A673 (cell line): ENCODE data around the gene CYP19A1. TPM values are rescaled to one million over a fixed set of nuclear protein-coding genes. Genes with fewer than 3 reads are reported as not detected.

Source experiments
- BruUV-seq: library from RNA; stranded (reverse); fragments of 400-500 nt; replicated peaks from 2 replicates; lab custom pipeline; 2021; lab: Mats Ljungman, UMichigan
- CTCF ChIA-PET: fragments of 300-600 bp; sonication (Branson Sonifier 250); formaldehyde crosslinking; loops from one replicate; lab custom pipeline; 2022; ENCODE audit warnings: antibody characterized with exemption; lab: Charles Lee
- POLR2A ChIA-PET: fragments of 300-600 bp; sonication (Branson Sonifier 250); formaldehyde crosslinking; loops from one replicate; lab custom pipeline; 2022; ENCODE audit warnings: antibody characterized with exemption; ENCODE audit not compliant: low non-redundant PET; lab: Charles Lee
- DNase-seq: peaks from one replicate; pipeline ENCODE4 v3.0.0-alpha.2; 2015; ENCODE audit warnings: low spot score
- H3K27ac ChIP-seq: fragments of 200-600 bp; sonication (generic); 2 replicates; pipeline ENCODE4 v1.5.1; 2016; ENCODE audit warnings: mixed run types, low read depth, mild to moderate bottlenecking, mixed read lengths, antibody characterized with exemption, low read length; ENCODE audit not compliant: poor library complexity, severe bottlenecking
- H3K27me3 ChIP-seq: fragments of 200-600 bp; sonication (generic); replicated peaks from 2 replicates; pipeline ENCODE4 v1.6.1; 2017; ENCODE audit warnings: mixed run types, low read depth, mild to moderate bottlenecking, mixed read lengths, antibody characterized with exemption, low read length; ENCODE audit not compliant: insufficient read depth, poor library complexity
- H3K36me3 ChIP-seq: fragments of 200-600 bp; sonication (generic); 2 replicates; pipeline ENCODE4 v1.6.1; 2016; ENCODE audit warnings: mixed run types, mild to moderate bottlenecking, mixed read lengths, antibody characterized with exemption, low read length; ENCODE audit not compliant: insufficient read depth, poor library complexity, severe bottlenecking
- H3K4me1 ChIP-seq: fragments of 200-600 bp; sonication (generic); 2 replicates; pipeline ENCODE4 v1.6.1; 2017; ENCODE audit warnings: mixed run types, mild to moderate bottlenecking, mixed read lengths, antibody characterized with exemption, low read length; ENCODE audit not compliant: insufficient read depth, poor library complexity, severe bottlenecking
- H3K4me3 ChIP-seq: fragments of 200-600 bp; sonication (generic); 2 replicates; pipeline ENCODE4 v1.5.1; 2016; ENCODE audit warnings: low read depth, mixed run types, mild to moderate bottlenecking, mixed read lengths, low read length; ENCODE audit not compliant: poor library complexity, severe bottlenecking
- H3K9me3 ChIP-seq: fragments of 200-600 bp; sonication (generic); 2 replicates; pipeline ENCODE4 v1.6.1; 2016; ENCODE audit warnings: mixed run types, low read depth, mild to moderate bottlenecking, mixed read lengths, antibody characterized with exemption, low read length; ENCODE audit not compliant: poor library complexity, severe bottlenecking
- CTCF ChIP-seq: fragments of 300-800, 200-600 bp; sonication (generic); conservative IDR thresholded peaks from 2 replicates; pipeline ENCODE4 v1.5.1; 2017; ENCODE audit warnings: low read depth, mild to moderate bottlenecking, antibody characterized with exemption, low read length, moderate library complexity, mixed read lengths
- EZH2 ChIP-seq: fragments of 200-600 bp; sonication (generic); IDR thresholded peaks from 2 replicates; pipeline ENCODE4 v1.6.1; 2017; ENCODE audit warnings: borderline replicate concordance, low read depth, mild to moderate bottlenecking, mixed read lengths, antibody characterized with exemption, low read length; ENCODE audit not compliant: poor library complexity, severe bottlenecking
- intact Hi-C: fragments of 100-400 bp; cut with micrococcal nuclease; formaldehyde crosslinking; loops from one replicate; pipeline ENCODE4 v1.10.0; 2022; ENCODE audit not compliant: unreplicated experiment
- total RNA-seq: library from RNA; stranded (reverse); gene quantifications from 2 replicates; pipeline ENCODE4 v1.2.3, GENCODE V29; 2021

Gene CYP19A1
- total RNA-seq, 1 experiment from 2014 or later, result 0.80 TPM

GRCh38 chr15:51359981-51360380, 21.6 kb upstream of the CYP19A1 start:
- H3K27me3 ChIP-seq, result peaks cover 4% of the 10 kb centered on the region
- H3K36me3 ChIP-seq, result no peaks in the 10 kb centered on the region
- intact Hi-C loops, result loop anchor here (10.0 kb wide), 1 partner anchor 315 kb away; no protein-coding TSS in a partner anchor
- CTCF ChIA-PET, result no interaction called here
- TF ChIP-seq CTCF (no peak), EZH2 (no peak)
- no peak overlapping the region for H3K27ac ChIP-seq
- POLR2A ChIA-PET, result no interaction called here
- H3K4me3 ChIP-seq, result no peak overlapping the region
- H3K9me3 ChIP-seq, result no peaks in the 10 kb centered on the region
- no peak for DNase-seq
- BruUV-seq, result no TSS peak
- no peaks in the 10 kb centered on the region for H3K4me1 ChIP-seq

GRCh38 chr15:51356983-51357382, 18.6 kb upstream of the CYP19A1 start:
- H3K9me3 ChIP-seq, result no peaks in the 10 kb centered on the region
- H3K4me1 ChIP-seq, result no peaks in the 10 kb centered on the region
- no TSS peak for BruUV-seq
- TF ChIP-seq CTCF (no peak), EZH2 (no peak)
- H3K27ac ChIP-seq, result no peak overlapping the region
- no peak overlapping the region for H3K4me3 ChIP-seq
- no peaks in the 10 kb centered on the region for H3K27me3 ChIP-seq
- intact Hi-C loops, result no loop called here
- ChIA-PET CTCF (no interaction called here), POLR2A (no interaction called here)
- DNase-seq, result no peak
- H3K36me3 ChIP-seq, result no peaks in the 10 kb centered on the region

GRCh38 chr15:51356147-51356546, 17.8 kb upstream of the CYP19A1 start:
- Histone ChIP-seq H3K4me1 (no peaks in the 10 kb centered on the region), H3K27ac (no peak overlapping the region), H3K9me3 (no peaks in the 10 kb centered on the region), H3K27me3 (no peaks in the 10 kb centered on the region), H3K36me3 (no peaks in the 10 kb centered on the region), H3K4me3 (no peak overlapping the region)
- intact Hi-C loops, result no loop called here
- no TSS peak for BruUV-seq
- TF ChIP-seq CTCF (no peak), EZH2 (no peak)
- no peak for DNase-seq
- ChIA-PET CTCF (no interaction called here), POLR2A (no interaction called here)
